Suprapubic skin (tissue), 4 donors: ENCODE results near the gene CERS6.

Experiments used
- CTCF ChIP-seq, 2 donors: fragments of 200-600 bp in 1 of 2; fragments of 450-650 bp in 1 of 2; sonication (generic) in 1 of 2; IDR thresholded peaks; one replicate each; pipeline ENCODE4 v1.5.1; 2016 to 2019; ENCODE audit warnings: antibody characterized with exemption in 2 of 2, mild to moderate bottlenecking in 1 of 2, moderate library complexity in 1 of 2
- POLR2A ChIP-seq, 2 donors: fragments of 450-650 bp; IDR thresholded peaks; one replicate each; pipeline ENCODE4 v1.6.1; 2017; ENCODE audit warnings: antibody characterized with exemption in 2 of 2, mild to moderate bottlenecking in 2 of 2, moderate library complexity in 2 of 2
- POLR2AphosphoS5 ChIP-seq, 3 donors: sonication (generic); formaldehyde crosslinking; IDR thresholded peaks; one replicate each; pipeline ENCODE4 v1.6.1; 2017; ENCODE audit warnings: antibody characterized with exemption in 3 of 3

- TF ChIP-seq CTCF (IDR thresholded peaks at IDR 0.05) (no peak), POLR2AphosphoS5 (IDR thresholded peaks at IDR 0.05) (no peak), POLR2A (IDR thresholded peaks at IDR 0.05) (no peak)
Measured at GRCh38 chr2:168528469-168528868, 72.4 kb downstream of the CERS6 start.
